GM19324 (cell line): ENCODE measurements around the gene MC2R.
A peak's percentile ranks its signal among the peaks of the same experiment; 100 is the strongest.
"Not testable (repeated sequence)": the region's sequence is repeated elsewhere in the genome, so short reads cannot be mapped to it uniquely, and the experiment has no call there.

Experiments
- ATAC-seq: cut with Tn5 transposase; IDR thresholded peaks from one replicate; pipeline ENCODE4 v1.9.1; 2021; ENCODE audit warnings: mild to moderate bottlenecking, moderate library complexity; ENCODE audit not compliant: unreplicated experiment, low FRiP score

MC2R gene

GRCh38 chr18:13894531-13894930 lies 20.8 kb downstream of the MC2R start:
- ATAC-seq = no peak

GRCh38 chr18:13893418-13893760 lies 21.9 kb downstream of the MC2R start:
- ATAC-seq = peak; percentile 98

- ATAC-seq = no peak
Measured at GRCh38 chr18:13892098-13892497, 23.2 kb downstream of the MC2R start.

- no peak for ATAC-seq
Measured at GRCh38 chr18:13890761-13891361, 24.5 kb downstream of the MC2R start.

- no peak for ATAC-seq
Measured at GRCh38 chr18:13889671-13890070, 25.7 kb downstream of the MC2R start.

- no peak for ATAC-seq
Measured at GRCh38 chr18:13888191-13888716, 27.1 kb downstream of the MC2R start.

- ATAC-seq = no peak
Measured at GRCh38 chr18:13885009-13885408, 30.3 kb downstream of the MC2R start.

GRCh38 chr18:13879937-13880336 lies 35.4 kb downstream of the MC2R start:
- no peak for ATAC-seq

- ATAC-seq = no peak
Measured at GRCh38 chr18:13879492-13879891, 35.8 kb downstream of the MC2R start.

- ATAC-seq = no peak
Measured at GRCh38 chr18:13878857-13879256, 36.5 kb downstream of the MC2R start.

GRCh38 chr18:13877157-13877556 lies 38.2 kb downstream of the MC2R start:
- no peak for ATAC-seq

- no peak for ATAC-seq
Measured at GRCh38 chr18:13874558-13874957, 40.8 kb downstream of the MC2R start.

- ATAC-seq = no peak
Measured at GRCh38 chr18:13872932-13873331, 42.4 kb downstream of the MC2R start.

GRCh38 chr18:13872373-13872772 lies 43.0 kb downstream of the MC2R start:
- no peak for ATAC-seq

- ATAC-seq = no peak
Measured at GRCh38 chr18:13871701-13872100, 43.6 kb downstream of the MC2R start.

- ATAC-seq = no peak
Measured at GRCh38 chr18:13868501-13869271, 46.6 kb downstream of the MC2R start.

- not testable (repeated sequence) for ATAC-seq
Measured at GRCh38 chr18:13862898-13863297, 52.4 kb downstream of the MC2R start.

GRCh38 chr18:13849791-13850190 lies 65.5 kb downstream of the MC2R start:
- ATAC-seq = no peak

- no peak for ATAC-seq
Measured at GRCh38 chr18:13836559-13836958, 78.8 kb downstream of the MC2R start.

- no peak for ATAC-seq
Measured at GRCh38 chr18:13835202-13835601, 80.1 kb downstream of the MC2R start.

GRCh38 chr18:13834496-13835015 lies 80.8 kb downstream of the MC2R start:
- ATAC-seq = no peak
